Panc1 (cell line): ENCODE measurements around the gene INTS11. TPM values are rescaled to one million over a fixed set of nuclear protein-coding genes. Genes with fewer than 3 reads are reported as not detected.

Source experiments
- ATAC-seq: fragments of 200-7000 bp; cut with Tn5 transposase; 2 replicates; pipeline ENCODE4 v1.9.1; 2020; ENCODE audit warnings: mild to moderate bottlenecking, moderate library complexity
- BruUV-seq: library from RNA; stranded (reverse); fragments of 400-500 nt; replicated peaks from 2 replicates; lab custom pipeline; 2021; lab: Mats Ljungman, UMichigan
- CTCF ChIA-PET: fragments of 300-600 bp; sonication (Branson Sonifier 250); formaldehyde crosslinking; loops from one replicate; lab custom pipeline; 2022; ENCODE audit warnings: antibody characterized with exemption; lab: Charles Lee
- POLR2A ChIA-PET: fragments of 300-600 bp; sonication (Branson Sonifier 250); formaldehyde crosslinking; loops from one replicate; lab custom pipeline; 2022; ENCODE audit warnings: antibody characterized with exemption; lab: Charles Lee
- DNase-seq: peaks from one replicate; pipeline ENCODE4 v3.0.0-alpha.2; 2010; ENCODE audit warnings: low read depth, low spot score
- H3K27ac ChIP-seq: 2 replicates; pipeline ENCODE4 v1.5.1; 2011; ENCODE audit warnings: mild to moderate bottlenecking, low read length, inconsistent platforms
- H3K27me3 ChIP-seq: fragments of 200-500 bp; sonication (Bioruptor generic); 2 replicates; pipeline ENCODE4 v1.6.0; 2014; ENCODE audit warnings: low read length, inconsistent platforms; ENCODE audit not compliant: control insufficient read depth, insufficient read depth
- H3K36me3 ChIP-seq: fragments of 200-500 bp; sonication (Bioruptor generic); 2 replicates; pipeline ENCODE4 v1.5.1; 2014; ENCODE audit warnings: inconsistent platforms, mild to moderate bottlenecking, low read length, moderate library complexity; ENCODE audit not compliant: control insufficient read depth, insufficient read depth
- H3K4me1 ChIP-seq: 2 replicates; pipeline ENCODE4 v1.5.1; 2011; ENCODE audit warnings: inconsistent platforms, mild to moderate bottlenecking, low read length, moderate library complexity; ENCODE audit not compliant: control insufficient read depth, insufficient read depth
- H3K4me3 ChIP-seq, 2 experiments: 2 replicates each; pipeline ENCODE4 v1.5.1; 2011 to 2012; ENCODE audit warnings: low read depth in 2 of 2, low read length in 2 of 2, mild to moderate bottlenecking in 2 of 2, inconsistent platforms in 1 of 2, moderate library complexity in 1 of 2
- H3K9me3 ChIP-seq: fragments of 200-500 bp; sonication (Bioruptor generic); 2 replicates; pipeline ENCODE4 v1.5.1; 2014; ENCODE audit warnings: low read depth, mild to moderate bottlenecking, inconsistent platforms, low read length, moderate library complexity; ENCODE audit not compliant: control insufficient read depth, insufficient read depth
- CTCF ChIP-seq: fragments of 450-650 bp; IDR thresholded peaks from 2 replicates; pipeline ENCODE4 v1.5.1; 2017; ENCODE audit warnings: mild to moderate bottlenecking
- POLR2AphosphoS5 ChIP-seq: IDR thresholded peaks from 2 replicates; pipeline ENCODE4 v1.6.1; 2012; ENCODE audit warnings: mild to moderate bottlenecking, low read depth, low read length, moderate library complexity
- REST ChIP-seq, 2 experiments: IDR thresholded peaks; 2 replicates each; pipeline ENCODE4 v1.6.1; 2011 to 2012; ENCODE audit warnings: low read depth in 2 of 2, control low read depth in 1 of 2, low read length in 1 of 2, mild to moderate bottlenecking in 1 of 2, moderate library complexity in 1 of 2; ENCODE audit not compliant: insufficient read depth in 1 of 2
- SIN3A ChIP-seq: IDR thresholded peaks from 2 replicates; pipeline ENCODE4 v1.6.1; 2012; ENCODE audit warnings: low read depth, mild to moderate bottlenecking, low read length, moderate library complexity, borderline replicate concordance; ENCODE audit not compliant: insufficient read depth
- TCF7L2 ChIP-seq: IDR thresholded peaks from 2 replicates; pipeline ENCODE4 v1.6.1; 2011; ENCODE audit warnings: mild to moderate bottlenecking, low read depth, low read length, inconsistent platforms
- in situ Hi-C: cut with HindIII; loops from 2 replicates; pipeline ENCODE4 v1.10.0; 2016; ENCODE audit warnings: low sequenced_read_pairs, low pct_unique_long_range_greater_than_20kb
- intact Hi-C: fragments of 100-400 bp; cut with micrococcal nuclease; formaldehyde crosslinking; loops from one replicate; pipeline ENCODE4 v1.10.0; 2022; ENCODE audit not compliant: unreplicated experiment
- total RNA-seq: library from RNA; stranded (reverse); gene quantifications from one replicate; pipeline ENCODE4 v1.2.1, GENCODE V29; 2021; ENCODE audit not compliant: unreplicated experiment

Gene INTS11
- total RNA-seq, 1 experiment from 2014 or later, result 114 TPM

GRCh38 chr1:1324084-1324523 is 356 bp downstream of the INTS11 start:
- peak; percentile 54 for ATAC-seq
- ChIA-PET POLR2A (no interaction called here), CTCF (interaction anchor here (0.7 kb wide), 1 partner anchor 75 kb away, joined by 4 read pairs; the partner anchor contains the start of gene CCNL2)
- H3K36me3 ChIP-seq, result no peaks in the 10 kb centered on the region; the same call in none of the 2 replicates
- BruUV-seq, result no TSS peak
- no peak for DNase-seq
- H3K27ac ChIP-seq, result peak overlapping the region; percentile 79
- peak overlapping the region; percentile 71 to 87 for H3K4me3 ChIP-seq
- no peaks in the 10 kb centered on the region for H3K9me3 ChIP-seq
- peaks cover 33% of the 10 kb centered on the region for H3K4me1 ChIP-seq
- intact Hi-C loops, result no loop called here
- in situ Hi-C loops, result no loop called here
- H3K27me3 ChIP-seq, result no peaks in the 10 kb centered on the region
- TF ChIP-seq REST (IDR thresholded peaks at IDR 0.05; ENCODE audit: insufficient read depth in 1 of 2, low read depth in 2 of 2, low read length in 1 of 2) (no peak), POLR2AphosphoS5 (no peak), CTCF (no peak), SIN3A (no peak), TCF7L2 (no peak)

GRCh38 chr1:1322952-1323351 is 1.5 kb downstream of the INTS11 start:
- H3K9me3 ChIP-seq, result no peaks in the 10 kb centered on the region
- H3K4me3 ChIP-seq, result peak overlapping the region in 1 of 2 experiments; percentile 43; a peak in 1 of 4 replicates
- ChIA-PET POLR2A (no interaction called here), CTCF (interaction anchor here (0.7 kb wide), 1 partner anchor 13 kb away, joined by 3 read pairs; no protein-coding TSS in a partner anchor)
- H3K27me3 ChIP-seq, result no peaks in the 10 kb centered on the region
- no peak for TF ChIP-seq TCF7L2
- no peak for TF ChIP-seq REST (IDR thresholded peaks at IDR 0.05; ENCODE audit: insufficient read depth in 1 of 2, low read depth in 2 of 2, low read length in 1 of 2)
- no peak for TF ChIP-seq CTCF
- no peak for TF ChIP-seq POLR2AphosphoS5
- no peak for TF ChIP-seq SIN3A
- no peak overlapping the region for H3K27ac ChIP-seq
- ATAC-seq (no peak), DNase-seq (no peak)
- H3K4me1 ChIP-seq, result peaks cover 44% of the 10 kb centered on the region
- intact Hi-C loops, result no loop called here
- H3K36me3 ChIP-seq, result no peaks in the 10 kb centered on the region; the same call in none of the 2 replicates
- BruUV-seq, result no TSS peak
- in situ Hi-C loops, result no loop called here
